CD4-positive, alpha-beta T cell treated with Interleukin-6 for 4 hours (primary cell): ENCODE results near the gene CHRNE.

Experiments
- DNase-seq: peaks from one replicate; pipeline ENCODE4 v3.0.0-alpha.2; 2020; ENCODE audit warnings: mixed read lengths

Gene CHRNE

GRCh38 chr17:4901648-4902344, 1.1 kb downstream of the CHRNE start:
- DNase-seq, result no peak

- DNase-seq, result no peak
Measured at GRCh38 chr17:4901108-4901647, 1.7 kb downstream of the CHRNE start.

- peak; percentile 63 for DNase-seq
Measured at GRCh38 chr17:4900231-4901107, 2.4 kb downstream of the CHRNE start.

- DNase-seq, result peak; percentile 92
Measured at GRCh38 chr17:4899341-4900230, 3.3 kb downstream of the CHRNE start, which contains the start of gene C17orf107. C17orf107 (plus strand) TSS chr17:4899536; CDS start chr17:4899763, 227 bp downstream.

GRCh38 chr17:4898927-4899326, 4.0 kb downstream of the CHRNE start:
- DNase-seq, result no peak

- no peak for DNase-seq
Measured at GRCh38 chr17:4898351-4898750, 4.5 kb downstream of the CHRNE start.

- DNase-seq, result no peak
Measured at GRCh38 chr17:4897785-4898184, 5.1 kb downstream of the CHRNE start.

GRCh38 chr17:4897198-4897687, 5.7 kb downstream of the CHRNE start:
- DNase-seq, result no peak

DNA sequence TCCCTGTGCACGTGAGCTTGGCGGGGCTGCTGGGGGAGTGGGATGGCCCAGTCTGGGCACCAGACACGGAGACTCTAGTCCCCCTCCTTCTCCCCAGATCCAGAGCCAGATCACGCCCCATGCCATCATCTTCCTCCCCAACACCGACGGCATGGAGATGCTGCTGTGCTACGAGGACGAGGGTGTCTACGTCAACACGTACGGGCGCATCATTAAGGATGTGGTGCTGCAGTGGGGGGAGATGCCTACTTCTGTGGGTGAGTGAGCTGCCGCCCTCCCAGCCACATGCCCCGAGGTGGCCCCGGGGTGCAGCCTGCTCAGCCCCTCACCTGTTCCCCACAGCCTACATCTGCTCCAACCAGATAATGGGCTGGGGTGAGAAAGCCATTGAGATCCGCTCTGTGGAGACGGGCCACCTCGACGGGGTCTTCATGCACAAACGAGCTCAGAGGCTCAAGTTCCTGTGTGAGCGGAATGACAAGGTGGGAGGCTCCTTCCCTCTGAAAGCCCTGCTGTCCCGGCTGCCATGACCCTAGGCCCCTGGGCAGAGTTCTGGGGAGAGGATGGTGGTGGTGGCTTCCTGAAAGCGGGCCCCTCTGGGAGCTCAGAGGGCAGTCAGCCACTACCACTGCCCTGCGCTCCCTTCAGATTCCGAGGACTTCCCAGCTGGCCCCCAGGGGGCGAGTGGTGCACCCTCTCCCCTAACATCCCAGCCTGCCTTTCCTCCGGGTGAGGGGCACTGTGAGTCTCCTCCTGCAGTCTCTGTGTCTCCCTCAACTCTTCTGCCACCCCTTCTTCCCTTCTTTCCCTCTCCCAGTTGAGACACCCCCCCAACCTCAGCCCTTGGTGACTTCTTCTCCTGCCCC, 6.3 kb downstream of the CHRNE start:
- no peak for DNase-seq

DNA sequence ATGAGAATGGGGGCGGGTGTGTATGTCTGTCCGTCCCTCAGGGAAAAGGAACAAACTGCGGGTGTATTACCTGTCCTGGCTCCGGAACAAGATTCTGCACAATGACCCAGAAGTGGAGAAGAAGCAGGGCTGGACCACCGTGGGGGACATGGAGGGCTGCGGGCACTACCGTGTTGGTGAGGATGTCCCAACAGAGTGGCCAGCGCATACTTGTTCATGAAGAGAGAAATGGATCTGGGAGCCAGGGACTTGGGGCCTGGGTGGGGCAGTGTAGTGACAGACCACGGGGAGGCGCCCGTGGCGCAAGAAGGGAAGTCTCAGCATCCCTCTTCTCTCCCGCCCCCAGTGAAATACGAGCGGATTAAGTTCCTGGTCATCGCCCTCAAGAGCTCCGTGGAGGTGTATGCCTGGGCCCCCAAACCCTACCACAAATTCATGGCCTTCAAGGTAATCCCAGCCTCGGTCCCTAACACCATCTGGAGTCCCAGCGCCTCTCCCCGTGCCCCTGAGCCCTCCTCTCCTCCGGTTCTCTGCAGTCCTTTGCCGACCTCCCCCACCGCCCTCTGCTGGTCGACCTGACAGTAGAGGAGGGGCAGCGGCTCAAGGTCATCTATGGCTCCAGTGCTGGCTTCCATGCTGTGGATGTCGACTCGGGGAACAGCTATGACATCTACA, 7.1 kb downstream of the CHRNE start:
- no peak for DNase-seq

GRCh38 chr17:4895121-4895520, 7.8 kb downstream of the CHRNE start:
- no peak for DNase-seq

DNA sequence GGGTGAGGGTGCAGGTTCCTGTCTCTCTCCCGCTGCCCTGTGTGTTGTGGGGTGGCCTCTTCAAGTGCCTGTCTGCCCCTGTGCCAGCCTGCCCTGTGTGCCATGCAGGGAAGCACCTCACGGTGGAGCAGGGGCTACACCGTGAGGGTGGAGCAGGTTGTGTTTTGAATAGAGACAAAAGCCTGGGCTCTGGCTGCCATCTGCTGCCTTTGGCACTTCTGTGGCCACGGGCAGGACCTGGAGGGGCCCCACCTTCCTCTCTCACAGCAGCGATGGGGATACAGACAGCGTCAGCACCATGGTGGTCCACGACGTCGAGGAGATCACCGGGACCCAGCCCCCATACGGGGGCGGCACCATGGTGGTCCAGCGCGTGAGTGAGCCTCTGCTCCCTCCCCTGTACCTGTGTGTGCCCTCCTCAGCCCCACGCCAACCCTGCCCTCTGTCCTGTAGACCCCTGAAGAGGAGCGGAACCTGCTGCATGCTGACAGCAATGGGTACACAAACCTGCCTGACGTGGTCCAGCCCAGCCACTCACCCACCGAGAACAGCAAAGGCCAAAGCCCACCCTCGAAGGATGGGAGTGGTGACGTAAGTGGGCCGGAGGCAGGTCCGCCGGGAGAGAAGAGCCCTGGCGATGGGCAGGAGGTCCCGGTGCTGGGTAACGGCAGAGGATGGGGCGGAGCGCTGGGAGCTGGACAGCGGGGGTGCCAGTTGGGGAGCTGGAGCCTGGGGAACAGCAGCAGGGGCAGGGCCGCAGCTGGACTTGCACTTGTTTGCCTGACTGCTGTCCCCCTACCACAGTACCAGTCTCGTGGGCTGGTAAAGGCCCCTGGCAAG, 9.0 kb downstream of the CHRNE start:
- DNase-seq, result no peak

DNA sequence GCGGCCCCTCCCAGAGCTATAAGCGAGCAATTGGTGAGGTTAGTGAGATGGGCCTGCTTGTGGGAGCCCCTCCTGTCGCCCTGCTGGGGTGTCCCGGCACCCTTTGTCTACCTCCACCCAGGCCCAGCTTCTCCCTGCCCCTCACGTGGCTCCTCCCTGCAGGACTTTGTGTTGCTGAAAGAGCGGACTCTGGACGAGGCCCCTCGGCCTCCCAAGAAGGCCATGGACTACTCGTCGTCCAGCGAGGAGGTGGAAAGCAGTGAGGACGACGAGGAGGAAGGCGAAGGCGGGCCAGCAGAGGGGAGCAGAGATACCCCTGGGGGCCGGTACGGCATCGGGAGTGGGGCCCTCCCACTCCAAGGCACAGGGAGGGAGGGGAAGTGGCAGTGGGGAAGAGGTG, 9.6 kb downstream of the CHRNE start:
- no peak for DNase-seq

DNA sequence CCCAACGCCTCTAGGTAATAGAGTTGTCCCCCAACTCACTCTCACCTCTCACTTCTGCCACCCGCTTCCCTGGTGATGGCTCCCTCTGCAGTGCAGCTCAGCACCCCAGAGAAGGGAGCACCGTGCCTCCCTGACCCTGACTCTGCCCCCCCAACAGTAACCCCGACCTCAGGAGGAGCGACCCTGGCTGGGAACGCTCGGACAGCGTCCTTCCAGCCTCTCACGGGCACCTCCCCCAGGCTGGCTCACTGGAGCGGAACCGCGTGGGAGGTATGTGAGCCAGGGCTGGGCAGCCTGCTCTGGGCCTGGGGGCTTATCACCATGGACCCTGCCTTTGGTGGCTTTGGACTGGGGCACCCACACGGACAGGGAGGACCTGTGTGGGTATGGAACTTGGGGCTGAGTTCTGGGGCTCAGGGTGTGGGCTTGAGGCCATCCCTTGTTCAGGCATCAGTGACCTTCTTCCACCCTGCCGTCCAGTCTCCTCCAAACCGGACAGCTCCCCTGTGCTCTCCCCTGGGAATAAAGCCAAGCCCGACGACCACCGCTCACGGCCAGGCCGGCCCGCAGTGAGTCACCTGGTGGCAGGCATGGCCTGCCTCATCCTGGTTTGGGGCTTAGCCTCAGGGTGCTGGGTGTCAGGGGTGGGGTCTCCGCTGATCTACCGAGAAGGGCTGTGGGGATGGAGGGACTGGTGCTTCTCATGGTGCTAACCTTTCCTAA, 10.2 kb downstream of the CHRNE start:
- DNase-seq, result no peak

DNA sequence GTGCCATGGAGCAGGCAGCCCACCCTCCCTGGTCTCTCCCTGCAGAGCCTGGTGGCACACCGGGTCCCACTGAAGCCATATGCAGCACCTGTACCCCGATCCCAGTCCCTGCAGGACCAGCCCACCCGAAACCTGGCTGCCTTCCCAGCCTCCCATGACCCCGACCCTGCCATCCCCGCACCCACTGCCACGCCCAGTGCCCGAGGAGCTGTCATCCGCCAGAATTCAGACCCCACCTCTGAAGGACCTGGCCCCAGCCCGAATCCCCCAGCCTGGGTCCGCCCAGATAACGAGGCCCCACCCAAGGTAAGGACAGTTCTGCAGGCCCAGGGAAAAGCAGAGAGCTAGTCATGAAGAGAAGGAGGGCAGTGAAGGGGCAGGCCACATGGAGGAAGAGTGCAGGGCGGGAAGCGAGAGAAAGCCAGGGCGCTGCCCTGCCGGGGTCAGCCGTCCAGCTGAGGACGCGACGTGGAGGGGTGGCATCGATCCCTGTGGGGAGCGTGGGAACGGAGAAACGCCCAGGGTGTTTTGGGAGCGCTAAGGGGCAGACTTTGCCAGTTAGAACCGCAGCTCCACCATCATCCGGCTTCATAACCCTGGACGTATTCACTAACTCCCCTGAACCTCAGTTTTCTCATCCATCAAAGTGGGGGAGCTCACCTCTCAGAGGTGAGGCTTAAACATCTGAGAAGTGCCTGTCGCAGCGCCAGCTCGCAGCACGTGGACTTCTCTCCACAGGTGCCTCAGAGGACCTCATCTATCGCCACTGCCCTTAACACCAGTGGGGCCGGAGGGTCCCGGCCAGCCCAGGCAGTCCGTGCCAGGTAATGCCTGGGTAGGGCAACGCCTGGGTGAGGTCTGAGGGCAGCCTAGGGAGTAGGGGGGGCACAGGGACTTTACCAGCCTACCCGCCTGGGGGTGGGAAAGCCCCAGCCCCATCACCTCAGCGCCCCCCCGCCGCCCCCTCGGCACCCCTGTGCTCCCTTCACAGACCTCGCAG, 11.2 kb downstream of the CHRNE start:
- no peak for DNase-seq

- no peak for DNase-seq
Measured at GRCh38 chr17:4887581-4887980, 15.3 kb downstream of the CHRNE start.

DNA sequence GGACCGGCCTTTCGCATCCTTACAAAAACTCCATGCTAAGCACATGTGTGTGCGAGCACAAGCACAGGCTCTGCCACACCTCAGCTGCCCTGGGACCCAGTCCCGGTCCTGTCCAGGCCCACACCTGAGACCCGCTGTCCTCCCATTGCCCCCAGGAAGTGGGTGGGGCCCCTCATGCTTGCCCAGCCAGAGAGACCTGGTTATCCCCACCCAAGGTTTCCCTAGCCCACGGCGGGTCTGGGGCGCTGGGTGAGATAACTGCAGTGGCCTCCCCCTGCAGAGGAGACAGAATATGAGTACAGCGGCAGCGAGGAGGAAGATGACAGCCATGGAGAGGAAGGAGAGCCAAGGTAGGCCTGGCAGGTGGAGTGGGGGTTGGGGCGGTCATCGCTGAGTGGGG, 16.1 kb downstream of the CHRNE start:
- no peak for DNase-seq

DNA sequence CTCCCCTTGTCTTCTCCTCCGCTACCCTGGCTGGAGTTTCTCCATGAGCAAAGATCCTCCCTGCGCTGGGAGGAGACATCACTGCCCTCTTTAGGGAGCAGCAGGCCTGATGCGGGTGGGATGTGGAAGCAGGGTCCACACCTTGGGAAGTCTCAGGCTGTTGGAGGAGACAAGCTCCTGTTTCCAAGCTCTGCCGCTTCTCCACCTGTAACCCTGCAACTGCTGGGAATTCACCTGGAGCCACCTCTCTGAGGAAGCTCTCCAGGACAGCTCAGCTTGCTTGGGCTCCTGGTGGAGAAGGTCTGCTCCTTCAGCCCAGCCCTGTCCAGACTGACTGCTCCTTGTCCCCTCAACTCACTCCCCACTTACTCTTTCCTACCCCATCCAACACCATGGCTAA, 18.4 kb downstream of the CHRNE start:
- DNase-seq, result no peak
